WTC11 (cell line): ENCODE data around the gene SLC34A1. TPM values are rescaled to one million over a fixed set of nuclear protein-coding genes. Genes with fewer than 3 reads are reported as not detected.
A peak's percentile ranks its signal among the peaks of the same experiment; 100 is the strongest.

Source experiments
- ATAC-seq: fragments of 200-7000 bp; cut with Tn5 transposase; 2 replicates; pipeline ENCODE4 v1.10.0; 2021; ENCODE audit warnings: mild to moderate bottlenecking, moderate library complexity
- CTCF ChIA-PET: fragments of 300-600 bp; sonication (Branson Sonifier 250); formaldehyde crosslinking; loops from one replicate; lab custom pipeline; 2021; ENCODE audit warnings: antibody characterized with exemption; lab: Charles Lee
- POLR2A ChIA-PET: fragments of 350-600 bp; sonication (Branson Sonifier 250); formaldehyde crosslinking; loops from one replicate; lab custom pipeline; 2021; ENCODE audit warnings: antibody characterized with exemption; lab: Charles Lee
- DNase-seq: peaks from one replicate; pipeline ENCODE4 v3.0.0; 2021; ENCODE audit warnings: low spot score
- H3K27ac Mint-ChIP-seq: 2 replicates; pipeline ENCODE4 v1.8.0; 2021; ENCODE audit warnings: mixed read lengths
- H3K27me3 Mint-ChIP-seq: 2 replicates; pipeline ENCODE4 v1.8.0; 2021; ENCODE audit warnings: low read depth, mild to moderate bottlenecking, moderate library complexity, mixed read lengths
- H3K36me3 Mint-ChIP-seq: 2 replicates; pipeline ENCODE4 v1.8.0; 2021; ENCODE audit warnings: mixed read lengths
- H3K4me1 Mint-ChIP-seq: 2 replicates; pipeline ENCODE4 v1.8.0; 2022; ENCODE audit warnings: mixed read lengths
- H3K4me3 Mint-ChIP-seq: 2 replicates; pipeline ENCODE4 v1.8.0; 2021; ENCODE audit warnings: mild to moderate bottlenecking, moderate library complexity, mixed read lengths
- H3K9me3 Mint-ChIP-seq: 2 replicates; pipeline ENCODE4 v1.8.0; 2021; ENCODE audit warnings: mixed read lengths
- E2F5 ChIP-seq: sonication (generic); formaldehyde crosslinking; IDR thresholded peaks from 2 replicates; pipeline ENCODE4 v1.8.1; 2022; ENCODE audit warnings: mild to moderate bottlenecking, moderate library complexity, missing genetic modification reagents
- ELF4 ChIP-seq: sonication (generic); formaldehyde crosslinking; IDR thresholded peaks from 2 replicates; pipeline ENCODE4 v1.8.1; 2022; ENCODE audit warnings: low read depth, mild to moderate bottlenecking, moderate library complexity, missing genetic modification reagents
- EMX1 ChIP-seq: fragments of 250-450 bp; sonication (Bioruptor Pico); IDR thresholded peaks from 2 replicates; pipeline ENCODE4 v1.8.0; 2021; ENCODE audit warnings: mild to moderate bottlenecking
- ESRRA ChIP-seq: sonication (generic); formaldehyde crosslinking; IDR thresholded peaks from 2 replicates; pipeline ENCODE4 v1.8.1; 2022; ENCODE audit warnings: mild to moderate bottlenecking, missing genetic modification reagents, borderline replicate concordance
- FOXK1 ChIP-seq: sonication (generic); formaldehyde crosslinking; IDR thresholded peaks from 2 replicates; pipeline ENCODE4 v1.8.0; 2022; ENCODE audit warnings: mild to moderate bottlenecking, moderate library complexity, missing genetic modification reagents
- FOXP1 ChIP-seq: sonication (generic); formaldehyde crosslinking; IDR thresholded peaks from 2 replicates; pipeline ENCODE4 v1.8.0; 2022; ENCODE audit warnings: missing genetic modification reagents, mild to moderate bottlenecking, moderate library complexity, borderline replicate concordance
- FOXP4 ChIP-seq: sonication (generic); formaldehyde crosslinking; IDR thresholded peaks from 2 replicates; pipeline ENCODE4 v1.8.0; 2022; ENCODE audit warnings: mild to moderate bottlenecking, missing genetic modification reagents
- MLX ChIP-seq: sonication (generic); formaldehyde crosslinking; IDR thresholded peaks from 2 replicates; pipeline ENCODE4 v1.8.1; 2023; ENCODE audit warnings: mild to moderate bottlenecking, missing genetic modification reagents, moderate library complexity
- MXD4 ChIP-seq: fragments of 250-450 bp; sonication (Bioruptor Pico); IDR thresholded peaks from 2 replicates; pipeline ENCODE4 v1.8.0; 2021; ENCODE audit warnings: mild to moderate bottlenecking, moderate library complexity, borderline replicate concordance
- NFATC4 ChIP-seq: fragments of 250-450 bp; sonication (Bioruptor Pico); IDR thresholded peaks from 2 replicates; pipeline ENCODE4 v1.9.0; 2021; ENCODE audit warnings: mild to moderate bottlenecking
- RORB ChIP-seq: fragments of 250-450 bp; sonication (Bioruptor Pico); IDR thresholded peaks from 2 replicates; pipeline ENCODE4 v1.9.0; 2021; ENCODE audit warnings: mild to moderate bottlenecking
- SP1 ChIP-seq: sonication (generic); formaldehyde crosslinking; conservative IDR thresholded peaks from 2 replicates; pipeline ENCODE4 v1.8.1; 2022; ENCODE audit warnings: missing genetic modification reagents
- TEAD4 ChIP-seq: sonication (generic); formaldehyde crosslinking; IDR thresholded peaks from 2 replicates; pipeline ENCODE4 v1.8.0; 2022; ENCODE audit warnings: mild to moderate bottlenecking, missing genetic modification reagents
- USF1 ChIP-seq: sonication (generic); formaldehyde crosslinking; IDR thresholded peaks from 2 replicates; pipeline ENCODE4 v1.8.0; 2022; ENCODE audit warnings: mild to moderate bottlenecking, missing genetic modification reagents
- ZNF263 ChIP-seq: sonication (generic); formaldehyde crosslinking; IDR thresholded peaks from 2 replicates; pipeline ENCODE4 v1.8.1; 2022; ENCODE audit warnings: low read depth, mild to moderate bottlenecking, moderate library complexity, missing genetic modification reagents
- ZNF423 ChIP-seq: fragments of 250-450 bp; sonication (Bioruptor Pico); IDR thresholded peaks from 2 replicates; pipeline ENCODE4 v2.1.2; 2022; ENCODE audit warnings: mild to moderate bottlenecking, moderate library complexity
- total RNA-seq: library from RNA; stranded (reverse); gene quantifications from 3 replicates; pipeline ENCODE4 v1.2.3, GENCODE V29; 2021
- TF ChIP-seq, protein P1 (sequence below): sonication (generic); formaldehyde crosslinking; IDR thresholded peaks from 2 replicates; pipeline ENCODE4 v1.8.1; 2022; ENCODE audit warnings: low read depth, missing genetic modification reagents, borderline replicate concordance
- TF ChIP-seq, protein P2 (sequence below): fragments of 250-450 bp; sonication (Bioruptor Pico); IDR thresholded peaks from 2 replicates; pipeline ENCODE4 v1.9.0; 2021; ENCODE audit warnings: mild to moderate bottlenecking
- TF ChIP-seq, protein P3 (sequence below): fragments of 250-450 bp; sonication (Bioruptor Pico); IDR thresholded peaks from 2 replicates; pipeline ENCODE4 v1.9.0; 2021; ENCODE audit warnings: moderate library complexity, mild to moderate bottlenecking, inconsistent platforms, borderline replicate concordance
- TF ChIP-seq, protein P4 (sequence below): fragments of 200-600 bp; IDR thresholded peaks from 2 replicates; pipeline ENCODE4 v1.8.0; 2022; ENCODE audit warnings: antibody characterized with exemption
- TF ChIP-seq, protein P5 (sequence below): sonication (generic); formaldehyde crosslinking; IDR thresholded peaks from 2 replicates; pipeline ENCODE4 v1.8.0; 2023; ENCODE audit warnings: missing genetic modification reagents
- TF ChIP-seq, protein P6 (sequence below): sonication (generic); formaldehyde crosslinking; IDR thresholded peaks from 2 replicates; pipeline ENCODE4 v1.8.1; 2023; ENCODE audit warnings: mild to moderate bottlenecking, moderate library complexity, missing genetic modification reagents

The SLC34A1 gene
- total RNA-seq, 1 experiment from 2014 or later, result not detected

- TF ChIP-seq E2F5 (CRISPR knock-in tag), result 0 out of 2 replicates have a peak, but pooled peaks have one; percentile 54
- TF ChIP-seq RORB (CRISPR knock-in tag), result no peak
- TF ChIP-seq USF1 (CRISPR knock-in tag), result peak; percentile 61; the same call in 1 of the 2 replicates
- TF ChIP-seq EMX1, result no peak
- no peak for TF ChIP-seq MLX
- TF ChIP-seq ZNF423 (CRISPR knock-in tag), result no peak
- no peak for TF ChIP-seq MXD4 (CRISPR knock-in tag)
- TF ChIP-seq, protein P1, sequence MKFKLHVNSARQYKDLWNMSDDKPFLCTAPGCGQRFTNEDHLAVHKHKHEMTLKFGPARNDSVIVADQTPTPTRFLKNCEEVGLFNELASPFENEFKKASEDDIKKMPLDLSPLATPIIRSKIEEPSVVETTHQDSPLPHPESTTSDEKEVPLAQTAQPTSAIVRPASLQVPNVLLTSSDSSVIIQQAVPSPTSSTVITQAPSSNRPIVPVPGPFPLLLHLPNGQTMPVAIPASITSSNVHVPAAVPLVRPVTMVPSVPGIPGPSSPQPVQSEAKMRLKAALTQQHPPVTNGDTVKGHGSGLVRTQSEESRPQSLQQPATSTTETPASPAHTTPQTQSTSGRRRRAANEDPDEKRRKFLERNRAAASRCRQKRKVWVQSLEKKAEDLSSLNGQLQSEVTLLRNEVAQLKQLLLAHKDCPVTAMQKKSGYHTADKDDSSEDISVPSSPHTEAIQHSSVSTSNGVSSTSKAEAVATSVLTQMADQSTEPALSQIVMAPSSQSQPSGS (CRISPR knock-in tag), result peak; percentile 51; the same call in 1 of the 2 replicates
- TF ChIP-seq SP1, result peak; percentile 88
- TF ChIP-seq, protein P2, sequence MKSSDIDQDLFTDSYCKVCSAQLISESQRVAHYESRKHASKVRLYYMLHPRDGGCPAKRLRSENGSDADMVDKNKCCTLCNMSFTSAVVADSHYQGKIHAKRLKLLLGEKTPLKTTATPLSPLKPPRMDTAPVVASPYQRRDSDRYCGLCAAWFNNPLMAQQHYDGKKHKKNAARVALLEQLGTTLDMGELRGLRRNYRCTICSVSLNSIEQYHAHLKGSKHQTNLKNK (CRISPR knock-in tag), result no peak
- TF ChIP-seq FOXK1, result peak; percentile 90
- TF ChIP-seq, protein P3, sequence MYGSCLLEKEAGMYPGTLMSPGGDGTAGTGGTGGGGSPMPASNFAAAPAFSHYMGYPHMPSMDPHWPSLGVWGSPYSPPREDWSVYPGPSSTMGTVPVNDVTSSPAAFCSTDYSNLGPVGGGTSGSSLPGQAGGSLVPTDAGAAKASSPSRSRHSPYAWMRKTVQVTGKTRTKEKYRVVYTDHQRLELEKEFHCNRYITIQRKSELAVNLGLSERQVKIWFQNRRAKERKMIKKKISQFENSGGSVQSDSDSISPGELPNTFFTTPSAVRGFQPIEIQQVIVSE (CRISPR knock-in tag), result no peak
- TF ChIP-seq, protein P4, sequence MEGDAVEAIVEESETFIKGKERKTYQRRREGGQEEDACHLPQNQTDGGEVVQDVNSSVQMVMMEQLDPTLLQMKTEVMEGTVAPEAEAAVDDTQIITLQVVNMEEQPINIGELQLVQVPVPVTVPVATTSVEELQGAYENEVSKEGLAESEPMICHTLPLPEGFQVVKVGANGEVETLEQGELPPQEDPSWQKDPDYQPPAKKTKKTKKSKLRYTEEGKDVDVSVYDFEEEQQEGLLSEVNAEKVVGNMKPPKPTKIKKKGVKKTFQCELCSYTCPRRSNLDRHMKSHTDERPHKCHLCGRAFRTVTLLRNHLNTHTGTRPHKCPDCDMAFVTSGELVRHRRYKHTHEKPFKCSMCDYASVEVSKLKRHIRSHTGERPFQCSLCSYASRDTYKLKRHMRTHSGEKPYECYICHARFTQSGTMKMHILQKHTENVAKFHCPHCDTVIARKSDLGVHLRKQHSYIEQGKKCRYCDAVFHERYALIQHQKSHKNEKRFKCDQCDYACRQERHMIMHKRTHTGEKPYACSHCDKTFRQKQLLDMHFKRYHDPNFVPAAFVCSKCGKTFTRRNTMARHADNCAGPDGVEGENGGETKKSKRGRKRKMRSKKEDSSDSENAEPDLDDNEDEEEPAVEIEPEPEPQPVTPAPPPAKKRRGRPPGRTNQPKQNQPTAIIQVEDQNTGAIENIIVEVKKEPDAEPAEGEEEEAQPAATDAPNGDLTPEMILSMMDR, result no peak
- TF ChIP-seq NFATC4 (CRISPR knock-in tag), result no peak
These were observed 18.2 kb downstream of the SLC34A1 start (continued) for GRCh38 chr5:177402271-177403043.

- Mint-ChIP-seq H3K27me3 (peaks cover 75% of the 10 kb centered on the region), H3K4me1 (peaks cover 9% of the 10 kb centered on the region), H3K9me3 (no peaks in the 10 kb centered on the region), H3K36me3 (no peaks in the 10 kb centered on the region), H3K27ac (no peak overlapping the region), H3K4me3 (peak overlapping the region; percentile 84)
- ATAC-seq, result peak; percentile 4
- peak; percentile 50 for DNase-seq
- ChIA-PET CTCF (interaction anchor here (0.6 to 7.9 kb wide), 34 partner anchors 9 to 291 kb away, joined by 3 to 202 read pairs (median 8); partner anchors contain the start of genes DDX41, DOK3, GRK6 and LMAN2), POLR2A (interaction anchor here (0.8 to 4.1 kb wide), 13 partner anchors 10 to 51 kb away, joined by 3 to 38 read pairs (median 4); partner anchors contain the start of genes GRK6 and PRR7)
- TF ChIP-seq ZNF263 (CRISPR knock-in tag), result 0 out of 2 replicates have a peak, but pooled peaks have one; percentile 53
- TF ChIP-seq, protein P5, sequence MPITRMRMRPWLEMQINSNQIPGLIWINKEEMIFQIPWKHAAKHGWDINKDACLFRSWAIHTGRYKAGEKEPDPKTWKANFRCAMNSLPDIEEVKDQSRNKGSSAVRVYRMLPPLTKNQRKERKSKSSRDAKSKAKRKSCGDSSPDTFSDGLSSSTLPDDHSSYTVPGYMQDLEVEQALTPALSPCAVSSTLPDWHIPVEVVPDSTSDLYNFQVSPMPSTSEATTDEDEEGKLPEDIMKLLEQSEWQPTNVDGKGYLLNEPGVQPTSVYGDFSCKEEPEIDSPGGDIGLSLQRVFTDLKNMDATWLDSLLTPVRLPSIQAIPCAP (CRISPR knock-in tag), result peak; percentile 61; the same call in 1 of the 2 replicates
- TF ChIP-seq FOXK1, result peak; percentile 35; the same call in 1 of the 2 replicates
- no peak for TF ChIP-seq TEAD4 (CRISPR knock-in tag)
- TF ChIP-seq FOXP1, result 0 out of 2 replicates have a peak, but pooled peaks have one; percentile 18
- TF ChIP-seq, protein P6, sequence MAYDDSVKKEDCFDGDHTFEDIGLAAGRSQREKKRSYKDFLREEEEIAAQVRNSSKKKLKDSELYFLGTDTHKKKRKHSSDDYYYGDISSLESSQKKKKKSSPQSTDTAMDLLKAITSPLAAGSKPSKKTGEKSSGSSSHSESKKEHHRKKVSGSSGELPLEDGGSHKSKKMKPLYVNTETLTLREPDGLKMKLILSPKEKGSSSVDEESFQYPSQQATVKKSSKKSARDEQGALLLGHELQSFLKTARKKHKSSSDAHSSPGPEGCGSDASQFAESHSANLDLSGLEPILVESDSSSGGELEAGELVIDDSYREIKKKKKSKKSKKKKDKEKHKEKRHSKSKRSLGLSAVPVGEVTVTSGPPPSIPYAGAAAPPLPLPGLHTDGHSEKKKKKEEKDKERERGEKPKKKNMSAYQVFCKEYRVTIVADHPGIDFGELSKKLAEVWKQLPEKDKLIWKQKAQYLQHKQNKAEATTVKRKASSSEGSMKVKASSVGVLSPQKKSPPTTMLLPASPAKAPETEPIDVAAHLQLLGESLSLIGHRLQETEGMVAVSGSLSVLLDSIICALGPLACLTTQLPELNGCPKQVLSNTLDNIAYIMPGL (CRISPR knock-in tag), result peak; percentile 20; the same call in 1 of the 2 replicates
- TF ChIP-seq FOXP4 (CRISPR knock-in tag), result peak; percentile 20; the same call in 1 of the 2 replicates
- TF ChIP-seq ELF4 (CRISPR knock-in tag), result no peak
- no peak for TF ChIP-seq ESRRA (CRISPR knock-in tag)
These were observed 19.0 kb downstream of the SLC34A1 start for GRCh38 chr5:177403102-177403791.
